Fibroblast of the aortic adventitia (primary cell): ENCODE data around the gene AAGAB. TPM values are rescaled to one million over a fixed set of nuclear protein-coding genes. Genes with fewer than 3 reads are reported as not detected.

Source experiments
- DNase-seq: peaks from one replicate; pipeline ENCODE4 v3.0.0-alpha.2; 2010; ENCODE audit warnings: low read depth
- H3K4me3 ChIP-seq: 2 replicates; pipeline ENCODE4 v1.5.1; 2011; ENCODE audit warnings: low read depth, mild to moderate bottlenecking, control low read depth, low read length, moderate library complexity
- total RNA-seq: library from RNA; depleted of rRNA; stranded (reverse); fragments of >200 nt; gene quantifications from 2 replicates; pipeline ENCODE4 v1.2.3, GENCODE V29; 2012; ENCODE audit warnings: low replicate concordance
- TF ChIP-seq, protein P1 (sequence below): IDR thresholded peaks from 2 replicates; pipeline ENCODE4 v1.5.1; 2011; ENCODE audit warnings: mild to moderate bottlenecking, low read length, control low read depth, inconsistent platforms; ENCODE audit not compliant: insufficient read depth

Gene AAGAB
- total RNA-seq, 1 donor: 43.7 TPM

DNA sequence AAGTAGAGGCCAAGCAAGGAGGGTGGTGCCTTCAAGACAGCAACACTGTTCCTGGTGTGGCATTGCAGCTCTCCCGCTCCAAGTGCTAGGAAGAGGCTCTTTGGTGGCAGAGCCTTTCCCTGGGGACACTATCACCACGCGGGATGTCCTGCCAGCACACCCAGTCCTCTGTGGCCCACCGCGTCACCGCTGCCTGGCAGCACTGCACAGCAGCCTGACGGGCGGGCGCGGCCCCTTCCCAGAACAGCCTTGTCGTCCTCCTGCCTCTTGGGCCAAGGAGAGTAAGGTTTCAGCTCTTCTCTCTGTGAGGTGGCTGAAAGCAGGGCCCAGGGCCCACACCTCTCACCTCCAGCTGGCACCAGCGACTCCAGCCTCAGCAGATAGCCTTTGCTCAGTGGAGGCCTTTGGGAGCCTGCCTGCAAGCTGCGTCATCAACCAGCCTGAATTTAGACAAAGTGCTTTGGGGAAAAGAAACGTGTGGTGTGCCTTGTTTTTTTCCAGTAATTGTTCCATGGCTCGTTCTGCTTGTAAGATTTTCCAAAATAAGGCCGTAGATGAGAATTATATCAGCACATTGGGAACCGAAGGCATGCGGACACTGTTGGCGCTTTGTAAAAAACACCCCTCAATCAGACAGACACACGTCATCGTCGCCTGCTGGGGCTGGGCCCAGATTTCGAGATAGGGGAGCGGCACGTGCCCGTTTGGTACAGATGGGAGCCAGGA lies 65.0 kb downstream of the AAGAB start:
- TF ChIP-seq, protein P1, sequence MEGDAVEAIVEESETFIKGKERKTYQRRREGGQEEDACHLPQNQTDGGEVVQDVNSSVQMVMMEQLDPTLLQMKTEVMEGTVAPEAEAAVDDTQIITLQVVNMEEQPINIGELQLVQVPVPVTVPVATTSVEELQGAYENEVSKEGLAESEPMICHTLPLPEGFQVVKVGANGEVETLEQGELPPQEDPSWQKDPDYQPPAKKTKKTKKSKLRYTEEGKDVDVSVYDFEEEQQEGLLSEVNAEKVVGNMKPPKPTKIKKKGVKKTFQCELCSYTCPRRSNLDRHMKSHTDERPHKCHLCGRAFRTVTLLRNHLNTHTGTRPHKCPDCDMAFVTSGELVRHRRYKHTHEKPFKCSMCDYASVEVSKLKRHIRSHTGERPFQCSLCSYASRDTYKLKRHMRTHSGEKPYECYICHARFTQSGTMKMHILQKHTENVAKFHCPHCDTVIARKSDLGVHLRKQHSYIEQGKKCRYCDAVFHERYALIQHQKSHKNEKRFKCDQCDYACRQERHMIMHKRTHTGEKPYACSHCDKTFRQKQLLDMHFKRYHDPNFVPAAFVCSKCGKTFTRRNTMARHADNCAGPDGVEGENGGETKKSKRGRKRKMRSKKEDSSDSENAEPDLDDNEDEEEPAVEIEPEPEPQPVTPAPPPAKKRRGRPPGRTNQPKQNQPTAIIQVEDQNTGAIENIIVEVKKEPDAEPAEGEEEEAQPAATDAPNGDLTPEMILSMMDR: no peak
- DNase-seq: peak; percentile 94
- H3K4me3 ChIP-seq: no peak overlapping the region

DNA sequence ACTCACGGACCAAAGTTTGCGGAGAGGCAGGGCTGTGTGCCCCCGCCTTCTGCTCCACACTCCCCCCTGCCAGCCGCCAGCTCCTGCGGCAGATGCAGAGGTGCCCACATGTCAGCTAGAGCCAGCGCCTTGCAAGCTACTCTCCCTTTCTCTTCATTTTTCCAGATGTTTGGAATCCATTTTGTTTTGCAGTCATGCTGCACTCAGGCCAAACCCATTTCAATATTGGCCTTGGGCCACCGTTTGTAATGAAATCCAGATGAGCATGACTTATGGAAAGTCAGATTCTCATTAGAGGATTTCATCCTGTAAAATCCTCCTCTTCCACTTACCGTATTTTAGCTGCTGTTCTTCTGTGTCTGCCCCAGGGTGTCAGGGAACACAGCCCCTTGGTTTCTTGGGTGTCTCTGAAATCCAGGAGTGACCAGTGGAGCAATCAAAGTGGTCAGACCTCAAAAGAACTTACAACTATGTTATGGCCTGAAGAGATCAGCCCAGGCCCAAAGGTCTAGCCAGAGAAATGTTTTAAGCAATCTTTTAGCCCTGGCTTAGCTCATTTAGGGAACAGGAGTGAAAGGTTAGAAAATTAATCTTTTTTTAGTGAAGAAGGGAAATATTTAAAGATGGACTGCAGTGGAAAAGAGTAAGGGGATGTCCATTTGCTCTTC lies 65.8 kb downstream of the AAGAB start:
- TF ChIP-seq, protein P1: no peak
- H3K4me3 ChIP-seq: no peak overlapping the region
- peak; percentile 98 for DNase-seq

DNA sequence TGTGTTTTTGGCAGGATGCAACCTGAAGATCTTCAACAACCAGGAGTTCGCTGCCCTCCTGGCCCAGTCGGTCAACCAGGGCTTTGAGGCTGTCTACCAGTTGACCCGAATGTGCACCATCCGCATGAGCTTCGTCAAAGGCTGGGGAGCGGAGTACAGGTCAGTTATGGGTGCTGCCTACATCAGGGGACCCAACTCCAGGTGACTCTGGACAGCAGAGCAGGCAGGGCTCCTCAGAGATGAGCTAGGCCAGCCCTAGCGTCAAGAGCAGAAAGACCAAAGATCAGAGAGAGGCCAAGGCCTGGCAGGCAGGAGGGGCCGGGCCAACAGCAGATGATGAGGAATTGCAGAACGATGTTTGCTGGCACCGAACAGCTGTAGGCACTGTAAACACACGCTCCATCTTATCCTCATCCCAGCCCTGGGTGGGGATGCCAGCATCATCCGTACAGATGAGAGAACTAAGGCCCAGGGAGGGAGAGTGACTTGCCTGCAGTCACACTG lies 67.1 kb downstream of the AAGAB start:
- DNase-seq: peak; percentile 18
- TF ChIP-seq, protein P1: no peak
- H3K4me3 ChIP-seq: no peak overlapping the region

DNA sequence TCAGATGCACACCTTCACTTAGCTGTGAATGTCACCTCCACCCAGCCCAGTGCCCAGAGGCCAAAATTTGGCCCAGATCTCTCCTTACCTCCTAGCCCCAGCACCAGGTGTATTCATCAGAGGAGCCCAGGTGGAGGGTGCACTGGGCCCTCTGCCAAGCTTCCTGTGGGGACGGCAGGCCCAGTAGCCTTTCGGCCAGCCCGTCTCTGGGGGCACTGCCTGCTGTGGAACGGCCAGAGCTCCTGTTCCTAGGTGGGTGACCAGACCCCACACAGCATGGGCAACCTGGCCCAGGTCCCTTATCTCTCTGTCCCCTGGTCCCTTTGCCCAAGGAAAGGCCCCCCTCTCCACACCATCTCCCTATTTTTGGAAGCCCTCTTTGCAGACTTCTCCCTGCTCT lies 67.8 kb downstream of the AAGAB start:
- no peak overlapping the region for H3K4me3 ChIP-seq
- TF ChIP-seq, protein P1: no peak
- no peak for DNase-seq

DNA sequence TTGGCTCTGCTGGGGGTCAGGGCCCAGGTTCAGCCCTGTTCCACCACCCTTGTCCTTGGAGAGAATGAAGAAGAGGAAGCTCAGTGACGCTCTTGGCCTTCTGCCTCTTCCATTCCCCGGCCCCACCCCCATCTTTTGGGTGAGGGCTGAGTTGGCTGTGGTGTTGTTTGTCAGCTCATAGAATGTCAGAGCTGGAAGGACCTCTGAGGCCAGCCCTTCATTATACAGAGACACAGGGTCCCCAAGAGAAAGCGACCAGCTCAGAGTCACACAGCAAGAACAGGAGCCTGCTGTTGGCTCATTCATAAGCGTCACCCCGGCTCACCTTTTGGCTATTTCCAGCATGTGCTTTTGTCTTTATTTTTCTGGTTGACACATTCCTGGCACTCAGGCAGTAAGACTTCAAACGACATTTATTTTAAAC lies 68.2 kb downstream of the AAGAB start:
- TF ChIP-seq, protein P1: no peak
- H3K4me3 ChIP-seq: no peak overlapping the region
- peak; percentile 68 for DNase-seq

DNA sequence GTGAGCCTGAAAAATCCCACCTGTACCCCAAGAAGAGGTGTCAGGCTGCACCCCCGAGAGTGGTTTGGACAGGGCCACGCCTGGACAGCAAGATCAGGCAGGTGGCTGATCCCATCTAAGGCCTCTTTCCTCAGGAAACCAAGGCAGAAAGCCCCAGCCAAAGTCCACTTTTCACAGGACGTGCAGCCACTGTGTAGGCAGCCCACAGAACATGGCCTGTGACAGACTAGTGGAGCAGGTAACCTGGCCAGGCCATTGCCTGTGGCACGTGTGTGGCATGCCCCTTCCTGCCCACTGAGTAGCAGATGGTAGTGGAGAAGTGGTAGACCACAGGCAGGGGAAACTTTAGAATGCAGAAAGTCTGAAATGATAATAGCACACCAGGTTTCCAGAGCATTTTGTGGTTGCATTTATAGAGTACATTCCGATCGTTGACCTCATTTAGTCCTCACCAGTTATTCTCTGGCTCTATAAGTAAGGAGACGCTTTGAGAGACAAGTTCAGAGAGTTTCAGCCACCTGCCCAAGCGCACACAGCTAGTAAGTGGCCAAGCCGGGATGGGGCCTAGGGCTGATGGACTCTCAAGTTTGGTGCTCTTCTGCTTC lies 68.7 kb downstream of the AAGAB start:
- DNase-seq: peak; percentile 58
- TF ChIP-seq, protein P1: no peak
- H3K4me3 ChIP-seq: no peak overlapping the region
